Endothelial cell of umbilical vein (primary cell): ENCODE results near the gene COLEC11. TPM values are rescaled to one million over a fixed set of nuclear protein-coding genes. Genes with fewer than 3 reads are reported as not detected.

ENCODE experiments used
- BruUV-seq: library from RNA; stranded (reverse); fragments of 400-500 nt; replicated peaks from 2 replicates; lab custom pipeline; 2021; lab: Mats Ljungman, UMichigan
- CTCF ChIA-PET: fragments of 300-600, 350-600 bp; sonication (Branson Sonifier 250); formaldehyde crosslinking; loops from one replicate; lab custom pipeline; 2021; ENCODE audit warnings: antibody characterized with exemption, inconsistent platforms; lab: Charles Lee
- POLR2A ChIA-PET: fragments of 300-600, 350-600 bp; sonication (Branson Sonifier 250); formaldehyde crosslinking; loops from one replicate; lab custom pipeline; 2021; ENCODE audit warnings: antibody characterized with exemption, inconsistent platforms; lab: Charles Lee
- DNase-seq: peaks from one replicate; pipeline ENCODE4 v3.0.0-alpha.2; 2011; ENCODE audit warnings: low read depth, low spot score
- FAIRE-seq: peaks from 2 replicates; lab custom pipeline; 2011; peaks lifted over from hg19 to GRCh38; lab: Jason Lieb, UNC
- H2AFZ ChIP-seq: 2 replicates; pipeline ENCODE4 v1.6.0; 2012; ENCODE audit warnings: low read depth, low read length, control low read depth, inconsistent platforms
- H3K27ac ChIP-seq: 2 replicates; pipeline ENCODE4 v1.5.1; 2011; ENCODE audit warnings: low read depth, mild to moderate bottlenecking, control low read depth, low read length, moderate library complexity; ENCODE audit not compliant: insufficient read depth
- H3K27me3 ChIP-seq, 2 experiments: 2 replicates each; pipeline versions ENCODE4 v1.6.0 to v1.6.1; 2011; ENCODE audit warnings: low read length in 2 of 2, mixed read lengths in 1 of 2; ENCODE audit not compliant: control insufficient read depth in 2 of 2, insufficient read depth in 2 of 2
- H3K36me3 ChIP-seq, 2 experiments: 2 replicates in 1 of 2; 3 replicates in 1 of 2; pipeline ENCODE4 v1.5.1; 2011; ENCODE audit warnings: low read length in 2 of 2, mild to moderate bottlenecking in 1 of 2, moderate library complexity in 1 of 2; ENCODE audit not compliant: control insufficient read depth in 2 of 2, insufficient read depth in 2 of 2; ENCODE audit errors: extremely low read depth in 1 of 2
- H3K4me1 ChIP-seq: 3 replicates; pipeline ENCODE4 v1.5.1; 2011; ENCODE audit warnings: mild to moderate bottlenecking, low read length; ENCODE audit not compliant: control insufficient read depth, insufficient read depth; ENCODE audit errors: extremely low read depth
- H3K4me2 ChIP-seq: 2 replicates; pipeline ENCODE4 v1.6.1; 2011; ENCODE audit warnings: low read length, control low read depth, mixed read lengths; ENCODE audit not compliant: insufficient read depth
- H3K4me3 ChIP-seq, 3 experiments: fragments of 200-600 bp in 1 of 3; sonication (generic), shearing (Covaris generic) in 1 of 3; replicated peaks in 1 of 3; 2 replicates each; pipeline ENCODE4 v1.5.1; 2011 to 2016; ENCODE audit warnings: control low read depth in 3 of 3, low read length in 3 of 3, mild to moderate bottlenecking in 2 of 3, inconsistent platforms in 1 of 3, low read depth in 1 of 3, moderate library complexity in 1 of 3; ENCODE audit not compliant: insufficient read depth in 1 of 3
- H3K79me2 ChIP-seq: 2 replicates; pipeline ENCODE4 v1.6.0; 2012; ENCODE audit warnings: low read length, inconsistent platforms; ENCODE audit not compliant: control insufficient read depth, insufficient read depth
- H3K9ac ChIP-seq: replicated peaks from 2 replicates; pipeline ENCODE3; 2011; ENCODE audit warnings: low read length, control low read depth; ENCODE audit not compliant: insufficient read depth; ENCODE audit errors: extremely low read depth
- H3K9me1 ChIP-seq: replicated peaks from 3 replicates; pipeline ENCODE4 v1.6.0; 2011; ENCODE audit warnings: mild to moderate bottlenecking, low read length; ENCODE audit not compliant: control insufficient read depth, insufficient read depth; ENCODE audit errors: extremely low read depth
- H3K9me3 ChIP-seq: replicated peaks from 2 replicates; pipeline ENCODE4 v1.5.1; 2012; ENCODE audit warnings: low read length, inconsistent platforms; ENCODE audit not compliant: control insufficient read depth, insufficient read depth
- H4K20me1 ChIP-seq: replicated peaks from 2 replicates; pipeline ENCODE3; 2011; ENCODE audit warnings: mild to moderate bottlenecking, low read length; ENCODE audit not compliant: control insufficient read depth, insufficient read depth; ENCODE audit errors: extremely low read depth
- CTCF ChIP-seq, 2 donors: IDR thresholded peaks; 1 replicate in 1 of 2; 2 replicates in 1 of 2; pipeline ENCODE4 v1.5.1; 2011; ENCODE audit warnings: low read length in 2 of 2, mild to moderate bottlenecking in 2 of 2, moderate library complexity in 2 of 2, control low read depth in 1 of 2, inconsistent platforms in 1 of 2, low read depth in 1 of 2; ENCODE audit not compliant: insufficient read depth in 1 of 2; ENCODE audit errors: extremely low read depth in 1 of 2
- EZH2 ChIP-seq: IDR thresholded peaks from 2 replicates; pipeline ENCODE4 v1.6.1; 2012; ENCODE audit warnings: borderline replicate concordance, low read depth, mild to moderate bottlenecking, moderate library complexity, low read length, inconsistent platforms; ENCODE audit not compliant: severe bottlenecking
- FOS ChIP-seq: IDR thresholded peaks from 2 replicates; pipeline ENCODE4 v1.6.1; 2011; ENCODE audit warnings: mild to moderate bottlenecking, low read length, moderate library complexity, borderline replicate concordance; ENCODE audit not compliant: insufficient read depth
- GATA2 ChIP-seq: IDR thresholded peaks from 2 replicates; pipeline ENCODE4 v1.7.0; 2011; ENCODE audit warnings: low read depth, mild to moderate bottlenecking, moderate library complexity, mixed read lengths, low read length; ENCODE audit not compliant: insufficient read length, insufficient read depth
- JUN ChIP-seq: IDR thresholded peaks from 2 replicates; pipeline ENCODE4 v1.6.1; 2011; ENCODE audit warnings: borderline replicate concordance, low read depth; ENCODE audit not compliant: insufficient read length, insufficient read depth
- MAX ChIP-seq: IDR thresholded peaks from 2 replicates; pipeline ENCODE4 v1.6.1; 2011; ENCODE audit not compliant: insufficient read depth, insufficient read length
- MYC ChIP-seq: IDR thresholded peaks from one replicate; pipeline ENCODE4 v1.6.1; 2011; ENCODE audit warnings: mild to moderate bottlenecking, low read depth, low read length
- POLR2A ChIP-seq: IDR thresholded peaks from 2 replicates; pipeline ENCODE4 v1.6.1; 2012; ENCODE audit warnings: low read depth, mild to moderate bottlenecking, control low read depth, low read length
- POLR2AphosphoS5 ChIP-seq: IDR thresholded peaks from 2 replicates; pipeline ENCODE4 v1.6.1; 2012; ENCODE audit warnings: low read depth, mild to moderate bottlenecking, control low read depth, low read length, moderate library complexity; ENCODE audit not compliant: insufficient read depth
- dilution Hi-C: fragments of 300-500 bp; cut with MboI; formaldehyde crosslinking; loops from one replicate; pipeline ENCODE4 v1.15.0; 2019; ENCODE audit warnings: low sequenced_read_pairs; ENCODE audit not compliant: extremely low pct_ligation_motif_present
- intact Hi-C: fragments of 100-400 bp; cut with micrococcal nuclease; formaldehyde crosslinking; loops from one replicate; pipeline ENCODE4 v1.10.0; 2022
- polyA plus RNA-seq, 4 experiments: library from polyadenylated mRNA; depleted of rRNA in 3 of 4; stranded (reverse) in 3 of 4; unstranded in 1 of 4; fragments of >200 nt; gene quantifications; 2 replicates each; pipeline versions ENCODE4 v1.2.1 to v1.2.3, GENCODE V29; 2011 to 2012; ENCODE audit warnings: missing spikeins in 1 of 4
- total RNA-seq: library from RNA; stranded (reverse); gene quantifications from 2 replicates; pipeline ENCODE4 v1.2.3, GENCODE V29; 2021

The COLEC11 gene
- total and polyA plus RNA-seq, 2 donors (not counting 3 experiments of a cell fraction or from before 2014, with no cell fraction given): 0.15 TPM; not detected in 1

GRCh38 chr2:3670941-3671340, 76.0 kb downstream of the COLEC11 start:
- POLR2A ChIA-PET: no interaction called here
- dilution Hi-C loops: no loop called here

More at GRCh38 chr2:3670941-3671340, 76.0 kb downstream of the COLEC11 start:
- DNase-seq (no peak), FAIRE-seq (no peak)
- Histone ChIP-seq H3K9ac (no peak overlapping the region), H3K4me2 (no peak overlapping the region), H2AFZ (no peak overlapping the region), H3K27me3 (no peaks in the 10 kb centered on the region), H4K20me1 (no peaks in the 10 kb centered on the region), H3K79me2 (no peaks in the 10 kb centered on the region), H3K36me3 (no peaks in the 10 kb centered on the region), H3K27ac (no peak overlapping the region), H3K4me3 (no peak overlapping the region), H3K4me1 (no peaks in the 10 kb centered on the region), H3K9me3 (no peaks in the 10 kb centered on the region), H3K9me1 (no peaks in the 10 kb centered on the region)
- CTCF ChIA-PET: no interaction called here
- TF ChIP-seq GATA2: no peak
- no peak for TF ChIP-seq FOS
- no peak for TF ChIP-seq POLR2AphosphoS5
- TF ChIP-seq EZH2: no peak
- no peak for TF ChIP-seq MAX
- TF ChIP-seq JUN: no peak
- TF ChIP-seq POLR2A: no peak
- no peak for TF ChIP-seq CTCF (IDR thresholded peaks at IDR 0.05; ENCODE audit: extremely low read depth in 1 of 2, insufficient read depth in 1 of 2, low read depth in 1 of 2, low read length in 2 of 2)
- no peak for TF ChIP-seq MYC
- intact Hi-C loops: no loop called here
- no TSS peak for BruUV-seq
